H1 (cell line): ENCODE measurements around the gene SLC35F5. TPM values are rescaled to one million over a fixed set of nuclear protein-coding genes. Genes with fewer than 3 reads are reported as not detected.

Experiments
- CTCF ChIA-PET: fragments of 300-600 bp; sonication (Branson Sonifier 250); formaldehyde crosslinking; loops from one replicate; lab custom pipeline; 2021; ENCODE audit not compliant: partially characterized antibody; lab: Charles Lee
- POLR2A ChIA-PET: fragments of 300-600 bp; sonication (Branson Sonifier 250); formaldehyde crosslinking; loops from one replicate; lab custom pipeline; 2021; ENCODE audit warnings: inconsistent platforms; ENCODE audit not compliant: partially characterized antibody; lab: Charles Lee
- DNase-seq, 2 experiments: peaks; one replicate each; pipeline versions ENCODE4 v3.0.0 to v3.0.0-alpha.2; 2010 to 2022; ENCODE audit warnings: low spot score in 2 of 2, low read depth in 1 of 2, mixed read lengths in 1 of 2
- FAIRE-seq: peaks from 2 replicates; lab custom pipeline; 2011; peaks lifted over from hg19 to GRCh38; lab: Jason Lieb, UNC
- H2AFZ ChIP-seq: 2 replicates; pipeline ENCODE4 v1.8.1; 2012; ENCODE audit warnings: low read length, inconsistent platforms
- H2AK5ac ChIP-seq: 2 replicates; pipeline ENCODE4 v1.6.1; 2013; ENCODE audit warnings: low read depth, low read length
- H2BK120ac ChIP-seq: replicated peaks from 2 replicates; pipeline ENCODE3; 2013; ENCODE audit warnings: low read depth, low read length, inconsistent platforms
- H2BK12ac ChIP-seq: 2 replicates; pipeline ENCODE4 v1.6.1; 2013; ENCODE audit warnings: low read depth, low read length
- H2BK15ac ChIP-seq: 2 replicates; pipeline ENCODE4 v1.6.1; 2013; ENCODE audit warnings: low read length
- H2BK20ac ChIP-seq: 2 replicates; pipeline ENCODE4 v1.6.1; 2013; ENCODE audit warnings: low read length
- H2BK5ac ChIP-seq: 2 replicates; pipeline ENCODE4 v1.6.1; 2013; ENCODE audit warnings: low read depth, low read length
- H3K14ac ChIP-seq: 2 replicates; pipeline ENCODE4 v1.6.1; 2013; ENCODE audit warnings: inconsistent platforms; ENCODE audit not compliant: insufficient read length
- H3K18ac ChIP-seq: 2 replicates; pipeline ENCODE4 v1.6.1; 2013; ENCODE audit warnings: low read length; ENCODE audit errors: extremely low read depth
- H3K23ac ChIP-seq: 2 replicates; pipeline ENCODE4 v1.6.1; 2013; ENCODE audit warnings: inconsistent platforms; ENCODE audit not compliant: insufficient read length
- H3K23me2 ChIP-seq: 2 replicates; pipeline ENCODE4 v1.6.1; 2013; ENCODE audit warnings: low read depth, low read length
- H3K27ac ChIP-seq: 2 replicates; pipeline ENCODE4 v1.6.1; 2011; ENCODE audit warnings: low read depth, low read length, inconsistent platforms
- H3K27me3 ChIP-seq, 4 experiments: replicated peaks in 1 of 4; 1 replicate in 1 of 4; 2 replicates in 3 of 4; pipeline versions ENCODE4 v1.6.1 to v1.8.1; 2011 to 2013; ENCODE audit warnings: low read length in 3 of 4, mild to moderate bottlenecking in 3 of 4, inconsistent platforms in 2 of 4, mixed read lengths in 2 of 4, moderate library complexity in 1 of 4; ENCODE audit not compliant: control insufficient read depth in 3 of 4, insufficient read depth in 3 of 4; ENCODE audit errors: extremely low read depth in 1 of 4
- H3K36me3 ChIP-seq, 4 experiments: 2 replicates each; pipeline versions ENCODE4 v1.6.1 to v1.8.1; 2011 to 2013; ENCODE audit warnings: mild to moderate bottlenecking in 4 of 4, low read length in 3 of 4, moderate library complexity in 2 of 4, control low read depth in 1 of 4, inconsistent platforms in 1 of 4; ENCODE audit not compliant: insufficient read depth in 4 of 4, control insufficient read depth in 2 of 4
- H3K4ac ChIP-seq: replicated peaks from 2 replicates; pipeline ENCODE3; 2013; ENCODE audit warnings: low read length, low read depth, mixed read lengths, inconsistent platforms; ENCODE audit not compliant: insufficient read length
- H3K4me1 ChIP-seq, 4 experiments: replicated peaks in 1 of 4; 1 replicate in 1 of 4; 2 replicates in 3 of 4; pipeline versions ENCODE4 v1.6.1 to v1.8.1; 2011 to 2013; ENCODE audit warnings: low read length in 3 of 4, inconsistent platforms in 2 of 4, mixed read lengths in 1 of 4; ENCODE audit not compliant: insufficient read depth in 4 of 4, control insufficient read depth in 3 of 4
- H3K4me2 ChIP-seq, 2 experiments: 2 replicates each; pipeline versions ENCODE4 v1.6.1 to v1.8.1; 2011 to 2013; ENCODE audit warnings: low read depth in 2 of 2, low read length in 2 of 2, control low read depth in 1 of 2, inconsistent platforms in 1 of 2, mild to moderate bottlenecking in 1 of 2; ENCODE audit not compliant: insufficient read depth in 1 of 2
- H3K4me3 ChIP-seq, 4 experiments: fragments of 200-600, 300-600 bp in 1 of 4; sonication (generic), shearing (Covaris generic), sonication (Bioruptor Twin) in 1 of 4; 2 replicates each; pipeline versions ENCODE4 v1.5.1 to v1.8.1; 2011 to 2016; ENCODE audit warnings: low read length in 4 of 4, low read depth in 3 of 4, control low read depth in 2 of 4, inconsistent platforms in 2 of 4, mild to moderate bottlenecking in 2 of 4, mixed read lengths in 1 of 4, moderate library complexity in 1 of 4; ENCODE audit not compliant: insufficient read depth in 2 of 4; ENCODE audit errors: extremely low read depth in 1 of 4
- H3K56ac ChIP-seq: replicated peaks from 2 replicates; pipeline ENCODE3; 2013; ENCODE audit warnings: low read depth, mild to moderate bottlenecking, mixed read lengths, low read length, inconsistent platforms; ENCODE audit not compliant: insufficient read length
- H3K79me1 ChIP-seq: 2 replicates; pipeline ENCODE4 v1.6.1; 2013; ENCODE audit warnings: low read depth, low read length, control low read depth
- H3K79me2 ChIP-seq, 2 experiments: 2 replicates each; pipeline versions ENCODE4 v1.6.1 to v1.8.1; 2012 to 2013; ENCODE audit warnings: low read length in 2 of 2, mild to moderate bottlenecking in 2 of 2, inconsistent platforms in 1 of 2; ENCODE audit not compliant: insufficient read depth in 2 of 2, control insufficient read depth in 1 of 2
- H3K9ac ChIP-seq, 4 experiments: replicated peaks in 1 of 4; 1 replicate in 1 of 4; 2 replicates in 3 of 4; pipeline versions ENCODE4 v1.6.1 to v1.8.1; 2011 to 2013; ENCODE audit warnings: low read depth in 3 of 4, low read length in 3 of 4, control low read depth in 2 of 4, mild to moderate bottlenecking in 2 of 4, moderate library complexity in 2 of 4, inconsistent platforms in 1 of 4; ENCODE audit errors: extremely low read depth in 1 of 4
- H3K9me3 ChIP-seq, 2 experiments: 2 replicates each; pipeline versions ENCODE4 v1.6.1 to v1.8.1; 2012 to 2013; ENCODE audit warnings: mild to moderate bottlenecking in 2 of 2, moderate library complexity in 2 of 2, control low read depth in 1 of 2, inconsistent platforms in 1 of 2, low read depth in 1 of 2, low read length in 1 of 2, mixed read lengths in 1 of 2; ENCODE audit not compliant: insufficient read depth in 2 of 2
- H4K20me1 ChIP-seq, 2 experiments: replicated peaks in 1 of 2; 2 replicates each; pipeline versions ENCODE3 to v1.8.1; 2011 to 2013; ENCODE audit warnings: inconsistent platforms in 2 of 2, low read length in 2 of 2, mild to moderate bottlenecking in 1 of 2; ENCODE audit not compliant: insufficient read depth in 2 of 2, control insufficient read depth in 1 of 2
- H4K5ac ChIP-seq: 2 replicates; pipeline ENCODE4 v1.6.1; 2013; ENCODE audit warnings: low read length, low read depth, mixed read lengths, inconsistent platforms; ENCODE audit not compliant: insufficient read length
- H4K8ac ChIP-seq: 2 replicates; pipeline ENCODE4 v1.8.0; 2013; ENCODE audit warnings: mild to moderate bottlenecking, moderate library complexity, low read length, inconsistent platforms; ENCODE audit not compliant: insufficient read depth; ENCODE audit errors: extremely low read depth
- H4K91ac ChIP-seq: replicated peaks from 2 replicates; pipeline ENCODE3; 2013; ENCODE audit warnings: low read length, mixed read lengths, inconsistent platforms; ENCODE audit not compliant: insufficient read length
- FOSL1 ChIP-seq: IDR thresholded peaks from 2 replicates; pipeline ENCODE4 v1.6.1; 2011; ENCODE audit warnings: mild to moderate bottlenecking, low read depth, low read length, moderate library complexity; ENCODE audit not compliant: insufficient read depth
- JUND ChIP-seq: IDR thresholded peaks from 2 replicates; pipeline ENCODE4 v1.6.1; 2011; ENCODE audit warnings: mild to moderate bottlenecking, improper control_type of control experiment, low read length
- TEAD4 ChIP-seq: IDR thresholded peaks from 2 replicates; pipeline ENCODE4 v1.6.1; 2012; ENCODE audit warnings: low read depth, low read length, inconsistent platforms, mixed read lengths
- WGBS, 2 experiments: shearing (Covaris generic) in 1 of 2; methylation state at CpG; one replicate each; pipeline versions ENCODE4 v1.1.6 to v1.1.7; 2013 to 2015; ENCODE audit warnings: low lambda C conversion rate in 2 of 2, mixed read lengths in 2 of 2, inconsistent platforms in 1 of 2, low coverage in 1 of 2, missing lambda C conversion rate in 1 of 2; ENCODE audit not compliant: insufficient replicate concordance in 2 of 2, insufficient coverage in 1 of 2, insufficient read length in 1 of 2; ENCODE audit errors: extremely low coverage in 1 of 2, missing lambda C conversion rate in 1 of 2; 5-methylcytosine and 5-hydroxymethylcytosine counted together
- polyA plus RNA-seq, 7 experiments: library from polyadenylated mRNA; depleted of rRNA in 3 of 7; stranded (reverse) in 5 of 7; unstranded in 2 of 7; fragments of >200 nt in 5 of 7; fragments of 200-250 nt in 2 of 7; gene quantifications; 1 replicate in 5 of 7; 2 replicates in 1 of 7; 4 replicates in 1 of 7; pipeline versions ENCODE4 v1.2.1 to v1.2.3, GENCODE V29; 2011 to 2013; ENCODE audit warnings: missing spikeins in 2 of 7, mixed read lengths in 2 of 7
- total RNA-seq: library from RNA; stranded (reverse); fragmentation: NEBNext Ultra II Directional; extraction: Animal tissue kit (Norgen Biotek cat#: 25700); gene quantifications from 2 replicates; pipeline ENCODE4 v1.2.1, GENCODE V29; 2021

The SLC35F5 gene
- total and polyA plus RNA-seq, 2 of the 8 experiments (the other 6 are each of a cell fraction or from before 2014, with no cell fraction given), result 11.8 to 22.2 TPM

- no peaks in the 10 kb centered on the region for H3K36me3 ChIP-seq
- H2BK5ac ChIP-seq, result no peak overlapping the region
- no peak overlapping the region for H3K4ac ChIP-seq
- CTCF ChIA-PET, result no interaction called here
- FAIRE-seq (no peak), DNase-seq (no peak)
- no peak overlapping the region for H3K27ac ChIP-seq
- H3K14ac ChIP-seq, result no peak overlapping the region
- no peaks in the 10 kb centered on the region for H3K23me2 ChIP-seq
- H3K18ac ChIP-seq, result no peak overlapping the region
- no peaks in the 10 kb centered on the region for H3K9me3 ChIP-seq
- H2AK5ac ChIP-seq, result no peak overlapping the region
- no peaks in the 10 kb centered on the region for H4K20me1 ChIP-seq
- H3K79me1 ChIP-seq, result no peaks in the 10 kb centered on the region
- H4K8ac ChIP-seq, result no peak overlapping the region
- 86% methylated on average over 2 of the region's 2 CpGs; no CpG with 5 or more reads in 1 of the 2 experiments for WGBS, 2 experiments
- no peak overlapping the region for H3K4me2 ChIP-seq
- peaks cover 0 to 2% (median 0%) of the 10 kb centered on the region in 4 experiments; a peak in 1 of 7 replicates for H3K4me1 ChIP-seq
- no peak overlapping the region for H3K23ac ChIP-seq
- POLR2A ChIA-PET, result no interaction called here
- no peak overlapping the region for H2BK20ac ChIP-seq
- H4K91ac ChIP-seq, result no peak overlapping the region
- no peak overlapping the region for H2BK120ac ChIP-seq
- H3K4me3 ChIP-seq, result no peak overlapping the region
- no peaks in the 10 kb centered on the region for H3K27me3 ChIP-seq
- no peak overlapping the region for H2BK12ac ChIP-seq
- H2AFZ ChIP-seq, result no peak overlapping the region; the same call in 1 of the 2 replicates
- no peak overlapping the region for H3K56ac ChIP-seq
- TF ChIP-seq TEAD4 (no peak), JUND (no peak), FOSL1 (no peak)
- TF ChIP-seq, all 59 proteins: peak for 0
- Histone ChIP-seq H3K79me2 (no peaks in the 10 kb centered on the region), H2BK15ac (no peak overlapping the region), H4K5ac (no peak overlapping the region), H3K9ac (no peak overlapping the region)
These were observed 40.8 kb upstream of the SLC35F5 start for GRCh38 chr2:113797237-113797636.
